Lung microvascular endothelial cell (primary cell): ENCODE measurements around the gene ENTREP3. TPM values are rescaled to one million over a fixed set of nuclear protein-coding genes. Genes with fewer than 3 reads are reported as not detected.
"Not testable (repeated sequence)": the region's sequence is repeated elsewhere in the genome, so short reads cannot be mapped to it uniquely, and the experiment has no call there.

Experiments used
- DNase-seq, 2 donors: peaks; one replicate each; pipeline versions ENCODE4 v3.0.0 to v3.0.0-alpha.2; 2010; ENCODE audit warnings: low read depth in 2 of 2
- total RNA-seq: library from RNA; depleted of rRNA; stranded (reverse); fragments of >200 nt; gene quantifications from 2 replicates; pipeline ENCODE4 v1.2.1, GENCODE V29; 2014

The ENTREP3 gene
- 2.4 and 3.0 TPM in 2 replicates for total RNA-seq

GRCh38 chr1:155255243-155256007, at the start of gene ENTREP3:
Gene ENTREP3, minus strand, starts transcription at chr1:155255483. Its CDS starts 606 bp downstream, at chr1:155254877.
- DNase-seq = peak; percentile 86 to 89

GRCh38 chr1:155304558-155305063, 49.3 kb upstream of the ENTREP3 start:
- no peak for DNase-seq

GRCh38 chr1:155301342-155301841, 46.1 kb upstream of the ENTREP3 start, which contains the start of gene PKLR:
Gene PKLR, minus strand, starts transcription at chr1:155301438. Its CDS starts 43 bp downstream, at chr1:155301395.
- no peak for DNase-seq

- no peak for DNase-seq
Measured at GRCh38 chr1:155300553-155301329, 45.5 kb upstream of the ENTREP3 start.

- DNase-seq = no peak
Measured at GRCh38 chr1:155300024-155300423, 44.7 kb upstream of the ENTREP3 start.

- no peak for DNase-seq
Measured at GRCh38 chr1:155297384-155297783, 42.1 kb upstream of the ENTREP3 start.

GRCh38 chr1:155296661-155297060, 41.4 kb upstream of the ENTREP3 start:
- no peak for DNase-seq

- DNase-seq = no peak
Measured at GRCh38 chr1:155295942-155296267, 40.6 kb upstream of the ENTREP3 start.

GRCh38 chr1:155295183-155295941, 40.1 kb upstream of the ENTREP3 start:
- no peak for DNase-seq

- no peak for DNase-seq
Measured at GRCh38 chr1:155294520-155295182, 39.4 kb upstream of the ENTREP3 start.

- DNase-seq = no peak
Measured at GRCh38 chr1:155293086-155293749, 37.9 kb upstream of the ENTREP3 start.

- not testable (repeated sequence) for DNase-seq
Measured at GRCh38 chr1:155291006-155291405, 35.7 kb upstream of the ENTREP3 start.

- DNase-seq = no peak
Measured at GRCh38 chr1:155287987-155288543, 32.8 kb upstream of the ENTREP3 start.

- no peak for DNase-seq
Measured at GRCh38 chr1:155286544-155286943, 31.3 kb upstream of the ENTREP3 start.

- DNase-seq = no peak
Measured at GRCh38 chr1:155285631-155286044, 30.4 kb upstream of the ENTREP3 start.

- DNase-seq = no peak
Measured at GRCh38 chr1:155285063-155285462, 29.8 kb upstream of the ENTREP3 start.

- DNase-seq = no peak
Measured at GRCh38 chr1:155284476-155284875, 29.2 kb upstream of the ENTREP3 start.

GRCh38 chr1:155282488-155283091, 27.3 kb upstream of the ENTREP3 start:
- no peak for DNase-seq

GRCh38 chr1:155279268-155279667, 24.0 kb upstream of the ENTREP3 start:
- no peak for DNase-seq

GRCh38 chr1:155278689-155279160, 23.4 kb upstream of the ENTREP3 start:
- DNase-seq = no peak
